DOHH2 (cell line): ENCODE data around the gene MYD88.

ENCODE experiments used
- CTCF ChIP-seq: fragments of 200-600 bp; sonication (generic); IDR thresholded peaks from one replicate; pipeline ENCODE4 v1.5.1; 2014; ENCODE audit warnings: antibody characterized with exemption, mild to moderate bottlenecking, low read depth, low read length; ENCODE audit not compliant: poor library complexity, severe bottlenecking
- EZH2phosphoT487 ChIP-seq: fragments of 200-600 bp; sonication (generic); IDR thresholded peaks from 2 replicates; pipeline ENCODE4 v1.6.1; 2017; ENCODE audit warnings: borderline replicate concordance, mild to moderate bottlenecking, antibody characterized with exemption, low read length, moderate library complexity, mixed read lengths

GRCh38 chr3:38147421-38147820 is 9.0 kb downstream of the MYD88 start:
- TF ChIP-seq CTCF = no peak
- TF ChIP-seq EZH2phosphoT487 = no peak
